GM12891 (cell line): ENCODE results near the gene ZNF143.
"Not testable (repeated sequence)": the region's sequence is repeated elsewhere in the genome, so short reads cannot be mapped to it uniquely, and the experiment has no call there.

ENCODE experiments used
- DNase-seq: peaks from one replicate; pipeline ENCODE4 v3.0.0; 2011; ENCODE audit warnings: low spot score; ENCODE audit not compliant: insufficient read length
- FAIRE-seq: peaks from 2 replicates; lab custom pipeline; 2011; peaks lifted over from hg19 to GRCh38; lab: Jason Lieb, UNC
- PAX5 ChIP-seq: IDR thresholded peaks from 2 replicates; pipeline ENCODE4 v1.6.1; 2011; ENCODE audit warnings: low read length, moderate library complexity, mild to moderate bottlenecking; ENCODE audit not compliant: insufficient read depth, severe bottlenecking
- POLR2A ChIP-seq: IDR thresholded peaks from 2 replicates; pipeline ENCODE4 v1.6.1; 2011; ENCODE audit warnings: low read depth, low read length, control low read depth
- POLR2AphosphoS5 ChIP-seq: IDR thresholded peaks from 2 replicates; pipeline ENCODE4 v1.6.1; 2011; ENCODE audit warnings: low read depth, low read length, control low read depth
- POU2F2 ChIP-seq: IDR thresholded peaks from 2 replicates; pipeline ENCODE4 v1.6.1; 2011; ENCODE audit warnings: low read depth, mild to moderate bottlenecking, control low read depth, low read length, moderate library complexity
- SPI1 ChIP-seq: IDR thresholded peaks from 2 replicates; pipeline ENCODE4 v1.6.1; 2011; ENCODE audit warnings: low read depth, low read length, control low read depth
- TAF1 ChIP-seq: IDR thresholded peaks from 2 replicates; pipeline ENCODE4 v1.6.1; 2011; ENCODE audit warnings: low read depth, low read length, control low read depth

ZNF143 gene

GRCh38 chr11:9495803-9496514 lies 35.1 kb downstream of the ZNF143 start:
- FAIRE-seq (no peak), DNase-seq (no peak)
- TF ChIP-seq POLR2A = no peak
- no peak for TF ChIP-seq POLR2AphosphoS5
- no peak for TF ChIP-seq SPI1
- no peak for TF ChIP-seq TAF1
- no peak for TF ChIP-seq PAX5
- TF ChIP-seq POU2F2 = no peak

GRCh38 chr11:9498457-9499078 lies 37.8 kb downstream of the ZNF143 start:
- DNase-seq = no peak
- FAIRE-seq = no peak
- TF ChIP-seq POLR2AphosphoS5 = no peak
- TF ChIP-seq POLR2A = no peak
- no peak for TF ChIP-seq SPI1
- TF ChIP-seq PAX5 = no peak
- no peak for TF ChIP-seq TAF1
- no peak for TF ChIP-seq POU2F2

GRCh38 chr11:9506489-9507276 lies 45.9 kb downstream of the ZNF143 start:
- FAIRE-seq = peak; percentile 88
- no peak for TF ChIP-seq PAX5
- no peak for TF ChIP-seq SPI1
- no peak for TF ChIP-seq POLR2A
- TF ChIP-seq TAF1 = no peak
- no peak for TF ChIP-seq POU2F2
- TF ChIP-seq POLR2AphosphoS5 = no peak
- DNase-seq = no peak

- no peak for TF ChIP-seq PAX5
- TF ChIP-seq SPI1 = no peak
- TF ChIP-seq TAF1 = no peak
- TF ChIP-seq POLR2AphosphoS5 = no peak
- no peak for TF ChIP-seq POLR2A
- FAIRE-seq (no peak), DNase-seq (no peak)
Observed at GRCh38 chr11:9507277-9507580, 46.4 kb downstream of the ZNF143 start.

GRCh38 chr11:9509041-9509440 lies 48.2 kb downstream of the ZNF143 start:
- TF ChIP-seq PAX5 (no peak), SPI1 (no peak), POLR2A (no peak), POU2F2 (no peak), POLR2AphosphoS5 (no peak), TAF1 (no peak)

GRCh38 chr11:9512370-9513019 lies 51.7 kb downstream of the ZNF143 start:
- no peak for DNase-seq
- peak; percentile 13 for FAIRE-seq
- TF ChIP-seq POU2F2 = no peak
- TF ChIP-seq PAX5 = no peak
- no peak for TF ChIP-seq TAF1

More at GRCh38 chr11:9509041-9509440, 48.2 kb downstream of the ZNF143 start:
- no peak for DNase-seq
- FAIRE-seq = no peak

GRCh38 chr11:9514576-9514975 lies 53.8 kb downstream of the ZNF143 start:
- not testable (repeated sequence) for DNase-seq, FAIRE-seq

- no peak for FAIRE-seq
- DNase-seq = no peak
- TF ChIP-seq POU2F2 = no peak
- no peak for TF ChIP-seq POLR2AphosphoS5
- TF ChIP-seq PAX5 = no peak
- no peak for TF ChIP-seq TAF1
- no peak for TF ChIP-seq POLR2A
- TF ChIP-seq SPI1 = no peak
Observed at GRCh38 chr11:9516113-9516512, 55.3 kb downstream of the ZNF143 start.

- no peak for TF ChIP-seq TAF1
- no peak for TF ChIP-seq POLR2AphosphoS5
- TF ChIP-seq PAX5 = no peak
- no peak for TF ChIP-seq POU2F2
- no peak for TF ChIP-seq SPI1
- no peak for TF ChIP-seq POLR2A
- FAIRE-seq = no peak
Observed at GRCh38 chr11:9518835-9519410, 58.1 kb downstream of the ZNF143 start.

GRCh38 chr11:9524001-9524400 lies 63.2 kb downstream of the ZNF143 start:
- DNase-seq (no peak), FAIRE-seq (no peak)
- no peak for TF ChIP-seq POLR2AphosphoS5
- no peak for TF ChIP-seq SPI1
- no peak for TF ChIP-seq POU2F2
- TF ChIP-seq POLR2A = no peak
- no peak for TF ChIP-seq PAX5
- no peak for TF ChIP-seq TAF1

More at GRCh38 chr11:9518835-9519410, 58.1 kb downstream of the ZNF143 start:
- no peak for DNase-seq
